GM21360 (cell line): ENCODE measurements around the gene RBM20.
A peak's percentile ranks its signal among the peaks of the same experiment; 100 is the strongest.

Experiments
- ATAC-seq: cut with Tn5 transposase; IDR thresholded peaks from one replicate; pipeline ENCODE4 v1.9.1; 2021; ENCODE audit warnings: mild to moderate bottlenecking, moderate library complexity; ENCODE audit not compliant: unreplicated experiment

RBM20 gene

DNA sequence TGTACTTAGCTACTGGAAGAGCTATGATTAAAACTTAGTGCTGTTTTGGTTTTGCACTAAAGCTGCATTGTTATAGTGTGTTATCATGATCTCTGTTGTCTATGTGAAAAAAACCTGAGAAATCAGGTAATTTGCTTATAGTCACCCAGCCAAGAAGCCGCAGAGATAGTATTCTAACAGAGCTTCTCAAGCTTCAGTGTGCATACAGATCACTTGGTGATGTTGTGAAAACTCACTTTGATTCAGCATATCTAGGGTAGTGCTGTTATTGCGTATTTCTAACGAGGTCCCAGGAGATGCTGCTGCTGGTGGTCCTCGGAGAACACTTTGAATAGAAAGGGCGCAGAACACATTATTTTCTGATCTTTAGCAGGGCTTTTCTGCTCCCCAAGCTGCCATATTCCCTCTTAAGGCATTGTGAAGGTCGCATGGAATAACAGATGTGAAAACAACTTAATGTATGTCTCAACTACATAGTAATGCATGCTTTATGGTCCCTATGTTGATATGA lies 159.2 kb downstream of the RBM20 start:
- peak; percentile 68 for ATAC-seq

DNA sequence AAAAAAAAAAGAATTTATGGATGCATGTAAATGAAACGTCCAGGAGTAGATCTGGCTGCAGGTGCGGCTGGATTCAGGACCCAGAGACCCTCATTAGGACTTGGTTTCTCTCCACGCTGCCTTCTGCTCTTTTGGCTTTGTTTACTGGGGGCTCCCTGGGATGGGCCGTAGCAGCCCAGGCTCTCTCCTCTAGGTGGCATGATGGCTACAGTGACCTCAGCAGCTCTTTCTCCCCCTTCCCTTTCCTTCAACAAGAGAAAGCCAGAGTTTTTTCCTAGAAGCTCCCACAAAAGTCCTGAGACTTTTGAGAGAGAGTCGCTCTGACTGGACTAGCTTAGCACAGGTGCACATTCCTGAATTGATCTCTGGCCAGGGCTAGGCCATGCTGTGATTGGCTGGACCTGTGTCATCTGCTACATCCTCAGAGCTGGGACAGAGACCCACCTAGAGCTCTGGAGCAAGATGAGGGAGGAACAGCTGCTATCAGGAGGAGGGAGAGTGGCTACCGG lies 159.7 kb downstream of the RBM20 start:
- ATAC-seq: peak; percentile 39

- no peak for ATAC-seq
These were observed 160.2 kb downstream of the RBM20 start for GRCh38 chr10:110804376-110804775.

DNA sequence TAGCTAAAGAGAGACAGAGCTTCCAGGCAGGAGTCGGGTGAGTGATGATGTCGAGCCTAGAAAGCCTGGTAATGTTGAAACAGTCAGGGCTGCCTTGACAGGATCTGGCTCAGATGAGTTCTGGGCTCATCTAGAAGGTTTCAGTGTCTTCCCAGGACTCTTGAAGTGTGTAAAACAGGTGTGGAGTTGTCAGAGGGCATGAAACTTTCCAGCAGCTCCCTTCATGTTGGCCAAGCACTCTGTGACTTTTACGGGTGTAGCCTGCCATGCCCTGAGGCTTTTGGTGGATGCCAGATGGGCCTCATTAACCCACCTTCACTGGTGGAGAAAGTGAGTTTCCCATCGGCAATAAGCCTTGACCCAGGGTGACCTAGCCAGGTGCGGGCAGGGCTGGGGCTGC lies 161.2 kb downstream of the RBM20 start:
- ATAC-seq: no peak

GRCh38 chr10:110806335-110806734 lies 162.2 kb downstream of the RBM20 start:
- ATAC-seq: no peak

DNA sequence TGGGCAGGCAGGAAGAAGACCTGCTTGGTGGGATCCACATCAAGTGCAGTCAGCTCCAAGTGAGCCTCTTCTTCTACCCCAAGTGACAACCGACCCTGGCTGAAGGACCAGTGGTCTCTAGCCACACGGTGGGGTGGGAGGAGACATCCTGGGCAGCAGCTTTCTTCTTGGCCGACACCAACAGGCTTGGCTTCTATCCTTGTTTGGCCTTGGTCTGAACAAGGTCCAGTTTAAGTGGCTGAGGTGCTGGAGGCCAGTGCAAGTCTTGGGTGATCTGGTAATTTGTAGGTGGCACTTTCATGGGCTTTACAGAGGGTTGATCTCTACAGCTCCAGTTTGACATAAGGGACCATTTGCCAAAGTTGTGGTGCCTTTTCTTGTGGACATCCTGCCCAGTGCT lies 164.0 kb downstream of the RBM20 start:
- no peak for ATAC-seq

GRCh38 chr10:110808615-110809014 lies 164.5 kb downstream of the RBM20 start:
- no peak for ATAC-seq

DNA sequence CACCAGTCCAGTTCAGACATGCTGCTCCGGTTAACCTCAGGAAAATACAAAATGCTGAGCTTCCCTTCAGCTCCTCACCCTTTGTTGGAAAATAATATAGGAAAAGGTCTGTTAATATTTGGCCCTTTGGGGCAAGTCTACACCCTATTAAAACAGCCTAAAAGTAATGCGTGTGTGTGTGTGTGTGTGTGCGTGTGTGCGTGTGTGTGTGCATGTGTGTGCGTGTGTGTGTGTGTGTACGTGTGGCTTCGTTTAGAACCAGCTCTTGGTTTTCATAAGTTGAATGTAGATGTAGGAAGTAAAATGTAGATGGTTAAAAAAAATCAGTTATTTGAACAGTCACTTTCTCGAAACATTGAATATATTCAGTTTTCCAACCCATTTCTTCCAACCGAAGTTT lies 166.5 kb downstream of the RBM20 start:
- ATAC-seq: no peak

DNA sequence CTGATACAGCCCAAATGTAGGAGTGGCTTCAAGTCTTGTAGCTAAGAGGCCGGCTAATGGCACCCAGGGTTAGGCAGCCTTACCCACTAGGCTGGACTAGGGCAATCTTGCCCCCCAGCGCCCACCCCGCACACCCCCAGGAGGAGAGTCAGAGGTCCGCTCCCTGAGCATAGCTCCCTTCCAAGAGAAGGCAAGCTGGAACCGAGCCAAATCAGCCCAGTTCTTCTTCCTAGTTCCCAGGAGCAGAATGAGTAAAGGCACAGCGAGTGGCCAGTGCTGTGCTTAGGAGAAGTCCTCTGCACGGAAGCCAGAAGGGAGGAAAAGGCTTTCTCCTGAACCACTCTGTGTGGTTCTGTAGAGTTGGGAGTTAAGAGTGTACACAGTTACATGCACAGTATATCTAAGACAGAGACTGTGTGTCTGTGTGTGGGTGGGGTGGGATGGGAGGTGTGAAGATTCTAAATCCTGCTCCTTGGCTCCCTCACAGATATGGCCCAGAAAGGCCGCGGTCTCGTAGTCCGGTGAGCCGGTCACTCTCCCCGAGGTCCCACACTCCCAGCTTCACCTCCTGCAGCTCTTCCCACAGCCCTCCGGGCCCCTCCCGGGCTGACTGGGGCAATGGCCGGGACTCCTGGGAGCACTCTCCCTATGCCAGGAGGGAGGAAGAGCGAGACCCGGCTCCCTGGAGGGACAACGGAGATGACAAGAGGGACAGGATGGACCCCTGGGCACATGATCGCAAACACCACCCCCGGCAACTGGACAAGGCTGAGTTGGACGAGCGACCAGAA lies 167.8 kb downstream of the RBM20 start:
- no peak for ATAC-seq

GRCh38 chr10:110812583-110812982 lies 168.4 kb downstream of the RBM20 start:
- no peak for ATAC-seq

DNA sequence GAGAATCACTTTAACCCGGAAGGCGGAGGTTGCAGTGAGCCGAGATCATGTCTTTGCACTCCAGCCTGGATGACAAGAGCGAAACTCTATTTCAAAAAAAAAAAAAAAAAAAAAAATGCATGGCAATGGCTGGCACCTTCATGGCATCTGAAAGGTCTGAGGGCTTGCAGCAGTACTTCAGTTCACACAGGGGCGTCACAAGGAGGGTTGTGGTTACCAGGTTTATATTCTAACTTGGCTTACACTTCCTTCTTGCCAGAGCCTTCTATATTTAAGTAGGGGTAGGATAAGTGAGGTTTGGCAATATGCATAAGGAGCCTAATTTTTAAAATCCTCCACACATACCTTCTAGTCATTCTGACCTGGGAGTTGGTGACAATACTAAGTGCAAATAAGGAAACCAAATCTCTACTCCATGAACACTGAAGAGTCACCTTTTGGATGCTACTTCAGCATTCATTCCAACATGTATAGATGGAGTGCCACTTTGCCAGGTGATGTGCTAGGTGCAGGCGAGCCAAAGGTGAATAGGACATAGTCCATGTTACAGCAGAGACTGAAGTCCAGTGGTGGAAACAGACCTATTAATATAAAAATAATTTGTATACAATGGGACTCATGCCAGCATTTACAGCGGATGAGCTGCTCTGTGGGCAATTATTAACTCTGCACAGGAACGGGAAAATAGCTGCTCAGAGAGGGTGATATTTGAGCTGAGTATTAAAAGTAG lies 169.8 kb downstream of the RBM20 start:
- ATAC-seq: no peak

- ATAC-seq: peak; percentile 68
These were observed 171.3 kb downstream of the RBM20 start for GRCh38 chr10:110815354-110816004.

GRCh38 chr10:110817614-110818013 lies 173.5 kb downstream of the RBM20 start:
- ATAC-seq: no peak

GRCh38 chr10:110818311-110819256 lies 174.4 kb downstream of the RBM20 start:
- ATAC-seq: no peak

GRCh38 chr10:110820321-110820814 lies 176.2 kb downstream of the RBM20 start:
- no peak for ATAC-seq

DNA sequence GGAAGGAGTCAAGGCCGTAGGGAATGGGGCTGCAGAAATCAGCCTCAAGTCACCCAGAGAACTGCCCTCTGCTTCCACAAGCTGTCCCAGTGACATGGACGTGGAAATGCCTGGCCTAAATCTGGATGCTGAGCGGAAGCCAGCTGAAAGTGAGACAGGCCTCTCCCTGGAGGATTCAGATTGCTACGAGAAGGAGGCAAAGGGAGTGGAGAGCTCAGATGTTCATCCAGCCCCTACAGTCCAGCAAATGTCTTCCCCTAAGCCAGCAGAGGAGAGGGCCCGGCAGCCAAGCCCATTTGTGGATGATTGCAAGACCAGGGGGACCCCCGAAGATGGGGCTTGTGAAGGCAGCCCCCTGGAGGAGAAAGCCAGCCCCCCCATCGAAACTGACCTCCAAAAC lies 177.4 kb downstream of the RBM20 start:
- ATAC-seq: no peak

GRCh38 chr10:110822035-110822711 lies 178.0 kb downstream of the RBM20 start:
- ATAC-seq: no peak

GRCh38 chr10:110822712-110823311 lies 178.7 kb downstream of the RBM20 start:
- ATAC-seq: no peak

GRCh38 chr10:110824152-110824441 lies 180.0 kb downstream of the RBM20 start:
- ATAC-seq: no peak
